Fibroblast of skin of right biceps (primary cell): ENCODE measurements around the gene PXN.
"Not testable (repeated sequence)": the region's sequence is repeated elsewhere in the genome, so short reads cannot be mapped to it uniquely, and the experiment has no call there.

Experiments
- DNase-seq: peaks from one replicate; pipeline ENCODE4 v3.0.0-alpha.2; 2013

PXN gene

GRCh38 chr12:120224304-120225199 is 41.0 kb downstream of the PXN start:
- no peak for DNase-seq

GRCh38 chr12:120223458-120224303 is 41.8 kb downstream of the PXN start:
- no peak for DNase-seq

GRCh38 chr12:120222288-120222832 is 43.2 kb downstream of the PXN start:
- DNase-seq: no peak

GRCh38 chr12:120221576-120221900 is 44.0 kb downstream of the PXN start:
- DNase-seq: no peak

GRCh38 chr12:120220838-120221575 is 44.5 kb downstream of the PXN start:
- DNase-seq: no peak

- no peak for DNase-seq
Observed at GRCh38 chr12:120218680-120219606, 46.6 kb downstream of the PXN start.

- DNase-seq: no peak
Observed at GRCh38 chr12:120216742-120217605, 48.6 kb downstream of the PXN start.

GRCh38 chr12:120215766-120216735 is 49.5 kb downstream of the PXN start:
- DNase-seq: no peak

GRCh38 chr12:120215357-120215735 is 50.2 kb downstream of the PXN start:
- no peak for DNase-seq

GRCh38 chr12:120214626-120215356 is 50.7 kb downstream of the PXN start:
- DNase-seq: no peak

GRCh38 chr12:120213758-120214157 is 51.8 kb downstream of the PXN start:
- DNase-seq: no peak

- DNase-seq: not testable (repeated sequence)
Observed at GRCh38 chr12:120213182-120213581, 52.3 kb downstream of the PXN start.

- DNase-seq: no peak
Observed at GRCh38 chr12:120212301-120212700, 53.2 kb downstream of the PXN start.

- DNase-seq: no peak
Observed at GRCh38 chr12:120211904-120212283, 53.6 kb downstream of the PXN start.

GRCh38 chr12:120211243-120211903 is 54.2 kb downstream of the PXN start:
- DNase-seq: no peak

- DNase-seq: no peak
Observed at GRCh38 chr12:120209851-120210250, 55.7 kb downstream of the PXN start.

GRCh38 chr12:120207227-120207626 is 58.3 kb downstream of the PXN start:
- DNase-seq: no peak

GRCh38 chr12:120206781-120207180 is 58.7 kb downstream of the PXN start:
- DNase-seq: not testable (repeated sequence)
